Neural progenitor cell (in vitro differentiated cells): ENCODE measurements around the gene FAM24B.

Experiments
- CTCF ChIP-seq: fragments of 200-600 bp; sonication (generic); IDR thresholded peaks from 2 replicates; pipeline ENCODE4 v1.5.1; 2017; ENCODE audit warnings: antibody characterized with exemption, mild to moderate bottlenecking
- EZH2 ChIP-seq: fragments of 200-600 bp; sonication (generic); IDR thresholded peaks from 2 replicates; pipeline ENCODE4 v1.6.1; 2017; ENCODE audit warnings: antibody characterized with exemption, mild to moderate bottlenecking, moderate library complexity

- TF ChIP-seq CTCF: no peak
- TF ChIP-seq EZH2: no peak
These were observed 49.9 kb downstream of the FAM24B start for GRCh38 chr10:122829454-122829853.
